Fibroblast of villous mesenchyme (primary cell): ENCODE results near the gene SMIM20. TPM values are rescaled to one million over a fixed set of nuclear protein-coding genes. Genes with fewer than 3 reads are reported as not detected.
"Not testable (repeated sequence)": the region's sequence is repeated elsewhere in the genome, so short reads cannot be mapped to it uniquely, and the experiment has no call there.

Experiments used
- DNase-seq: peaks from one replicate; pipeline ENCODE4 v3.0.0-alpha.2; 2010; ENCODE audit warnings: low read depth
- H3K4me3 ChIP-seq: 2 replicates; pipeline ENCODE4 v1.5.1; 2011; ENCODE audit warnings: low read depth, mild to moderate bottlenecking, low read length
- CTCF ChIP-seq: IDR thresholded peaks from 2 replicates; pipeline ENCODE4 v1.5.1; 2012; ENCODE audit warnings: low read depth, mild to moderate bottlenecking, low read length; ENCODE audit not compliant: insufficient read depth
- total RNA-seq: library from RNA; depleted of rRNA; stranded (reverse); fragments of >200 nt; gene quantifications from 2 replicates; pipeline ENCODE4 v1.2.3, GENCODE V29; 2012

Gene SMIM20
- 23.3 and 24.2 TPM in 2 replicates for total RNA-seq

- TF ChIP-seq CTCF, result no peak
- DNase-seq, result peak; percentile 92
These were observed at the start of gene SMIM20 for GRCh38 chr4:25913851-25914669. Gene SMIM20 (plus strand): TSS chr4:25914220. CDS start chr4:25914314, 94 bp downstream.

GRCh38 chr4:25865586-25865985, 48.4 kb upstream of the SMIM20 start:
- H3K4me3 ChIP-seq, result no peak overlapping the region
- DNase-seq, result no peak
- no peak for TF ChIP-seq CTCF

More at GRCh38 chr4:25913851-25914669, at the start of gene SMIM20:
- H3K4me3 ChIP-seq, result peak within 1 kb of the TSS; percentile 85

DNA sequence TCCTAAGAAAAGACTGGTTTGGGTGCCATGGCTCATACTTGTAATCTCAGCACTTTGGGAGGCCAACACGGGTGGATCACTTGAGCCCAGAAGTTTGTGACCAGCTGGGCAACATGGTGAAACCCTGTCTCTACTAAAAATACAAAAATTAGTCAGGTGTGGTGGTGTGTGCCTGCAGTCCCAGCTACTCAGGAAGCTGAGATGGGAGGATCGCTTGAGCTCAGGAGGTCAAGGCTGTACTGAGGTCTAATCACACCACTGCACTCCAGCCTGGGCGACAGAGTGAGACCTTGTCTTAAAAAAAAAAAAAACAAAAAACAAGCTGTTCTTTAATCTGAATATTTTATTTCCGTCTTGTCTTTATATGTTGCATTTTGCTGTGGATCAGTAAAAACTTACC, 47.6 kb upstream of the SMIM20 start:
- not testable (repeated sequence) for H3K4me3 ChIP-seq, DNase-seq

GRCh38 chr4:25867781-25868294, 46.2 kb upstream of the SMIM20 start:
- no peak overlapping the region for H3K4me3 ChIP-seq
- TF ChIP-seq CTCF, result no peak
- DNase-seq, result no peak

DNA sequence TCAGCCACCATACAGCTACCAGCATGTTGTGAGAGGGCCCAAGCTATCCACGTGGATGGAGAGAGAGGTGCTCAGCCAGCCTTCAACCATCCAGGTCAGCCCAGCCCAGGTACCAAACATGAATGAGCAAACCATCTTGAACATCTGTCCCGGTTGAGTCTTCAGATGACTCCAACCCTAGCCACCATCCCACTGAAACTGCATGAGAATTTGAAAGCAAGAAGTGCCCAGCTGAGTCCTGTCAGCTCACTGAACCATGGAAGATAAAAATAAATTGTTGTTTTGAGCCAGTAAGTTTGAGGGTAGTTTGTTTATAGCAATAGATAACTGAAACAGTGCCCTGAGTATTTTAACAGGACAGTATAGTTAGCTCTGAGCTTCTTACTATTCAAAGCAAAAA, 43.9 kb upstream of the SMIM20 start:
- TF ChIP-seq CTCF, result no peak
- no peak for DNase-seq
- no peak overlapping the region for H3K4me3 ChIP-seq

GRCh38 chr4:25872851-25873631, 41.0 kb upstream of the SMIM20 start:
- DNase-seq, result no peak
- no peak for TF ChIP-seq CTCF
- no peak overlapping the region for H3K4me3 ChIP-seq

- TF ChIP-seq CTCF, result no peak
These were observed 40.3 kb upstream of the SMIM20 start for GRCh38 chr4:25873632-25874129.

More at GRCh38 chr4:25873632-25874129, 40.3 kb upstream of the SMIM20 start:
- DNase-seq, result no peak
- H3K4me3 ChIP-seq, result no peak overlapping the region
